Activated B cell treated with CpG ODN at 0.5 μM for 24 hours (primary cell): ENCODE measurements around the gene IFT52. TPM values are rescaled to one million over a fixed set of nuclear protein-coding genes. Genes with fewer than 3 reads are reported as not detected.
"Not testable (repeated sequence)": the region's sequence is repeated elsewhere in the genome, so short reads cannot be mapped to it uniquely, and the experiment has no call there.

Source experiments
- ATAC-seq: fragments of 200-7000 bp; cut with Tn5 transposase; one replicate; pipeline ENCODE4 v1.10.0; 2021; ENCODE audit warnings: low read depth, mild to moderate bottlenecking, moderate library complexity
- CTCF ChIA-PET: fragments of 350-600 bp; sonication (Branson Sonifier 250); formaldehyde crosslinking; loops from one replicate; lab custom pipeline; 2021; ENCODE audit warnings: antibody characterized with exemption; lab: Charles Lee
- POLR2A ChIA-PET: fragments of 350-600 bp; sonication (Branson Sonifier 250); formaldehyde crosslinking; loops from one replicate; lab custom pipeline; 2021; ENCODE audit warnings: antibody characterized with exemption; lab: Charles Lee
- DNase-seq: peaks from one replicate; pipeline ENCODE4 v3.0.0; 2022
- H3K27ac Mint-ChIP-seq: one replicate; pipeline ENCODE4 v1.8.0; 2020; ENCODE audit warnings: mixed read lengths
- H3K27me3 Mint-ChIP-seq: one replicate; pipeline ENCODE4 v1.8.0; 2021; ENCODE audit warnings: mixed read lengths
- H3K36me3 Mint-ChIP-seq: one replicate; pipeline ENCODE4 v1.8.0; 2021; ENCODE audit warnings: low read depth, mixed read lengths
- H3K4me1 Mint-ChIP-seq: one replicate; pipeline ENCODE4 v1.8.0; 2021; ENCODE audit warnings: mixed read lengths
- H3K4me3 Mint-ChIP-seq: one replicate; pipeline ENCODE4 v1.8.0; 2020; ENCODE audit warnings: mild to moderate bottlenecking, mixed read lengths
- H3K9me3 Mint-ChIP-seq: one replicate; pipeline ENCODE4 v1.8.0; 2020; ENCODE audit warnings: mixed read lengths
- CTCF ChIP-seq: fragments of 200-600 bp; IDR thresholded peaks from one replicate; pipeline ENCODE4 v1.8.0; 2022; ENCODE audit warnings: antibody characterized with exemption, mild to moderate bottlenecking
- intact Hi-C: fragments of 100-400 bp; cut with micrococcal nuclease; formaldehyde crosslinking; loops from one replicate; pipeline ENCODE4 v1.15.1; 2024
- total RNA-seq: library from RNA; stranded (reverse); gene quantifications from 2 replicates; pipeline ENCODE4 v1.2.3, GENCODE V29; 2022

The IFT52 gene
- total RNA-seq, 1 donor from 2014 or later = 18.7 TPM

- Mint-ChIP-seq H3K27ac (no peak overlapping the region), H3K36me3 (peaks cover 49% of the 10 kb centered on the region), H3K4me1 (no peaks in the 10 kb centered on the region), H3K9me3 (no peaks in the 10 kb centered on the region), H3K4me3 (no peak overlapping the region), H3K27me3 (no peaks in the 10 kb centered on the region)
- CTCF ChIA-PET = no interaction called here
- POLR2A ChIA-PET = no interaction called here
- ATAC-seq (no peak), DNase-seq (no peak)
- no peak for TF ChIP-seq CTCF
- intact Hi-C loops = no loop called here
Observed at GRCh38 chr20:43603124-43603523, 12.4 kb downstream of the IFT52 start.

GRCh38 chr20:43605715-43606114 lies 15.0 kb downstream of the IFT52 start:
- no peaks in the 10 kb centered on the region for H3K4me1 Mint-ChIP-seq
- peaks cover 35% of the 10 kb centered on the region for H3K36me3 Mint-ChIP-seq
- ChIA-PET POLR2A (interaction anchor here (1.3 kb wide), 1 partner anchor 15 kb away, joined by 3 read pairs; the partner anchor contains the start of gene IFT52), CTCF (no interaction called here)
- no peak for TF ChIP-seq CTCF
- ATAC-seq = no peak
- no peak overlapping the region for H3K4me3 Mint-ChIP-seq
- DNase-seq = no peak
- no peak overlapping the region for H3K27ac Mint-ChIP-seq
- intact Hi-C loops = no loop called here
- no peaks in the 10 kb centered on the region for H3K9me3 Mint-ChIP-seq
- H3K27me3 Mint-ChIP-seq = no peaks in the 10 kb centered on the region

GRCh38 chr20:43607278-43607677 lies 16.5 kb downstream of the IFT52 start:
- CTCF ChIA-PET = not testable (repeated sequence)

GRCh38 chr20:43631598-43631997 lies 40.9 kb downstream of the IFT52 start:
- peaks cover 40% of the 10 kb centered on the region for H3K36me3 Mint-ChIP-seq
- H3K9me3 Mint-ChIP-seq = no peaks in the 10 kb centered on the region
- ATAC-seq = no peak
- H3K4me3 Mint-ChIP-seq = no peak overlapping the region
- intact Hi-C loops = no loop called here
- no peak for TF ChIP-seq CTCF
- ChIA-PET CTCF (no interaction called here), POLR2A (interaction anchor here (0.6 kb wide), 1 partner anchor 37 kb away, joined by 8 read pairs; no protein-coding TSS in a partner anchor)
- no peaks in the 10 kb centered on the region for H3K4me1 Mint-ChIP-seq
- H3K27ac Mint-ChIP-seq = no peak overlapping the region
- DNase-seq = no peak
- H3K27me3 Mint-ChIP-seq = no peaks in the 10 kb centered on the region

More at GRCh38 chr20:43607278-43607677, 16.5 kb downstream of the IFT52 start:
- DNase-seq, intact Hi-C loops, ATAC-seq, H3K9me3 Mint-ChIP-seq, H3K4me1 Mint-ChIP-seq, H3K27me3 Mint-ChIP-seq, POLR2A ChIA-PET, H3K27ac Mint-ChIP-seq, H3K4me3 Mint-ChIP-seq: not testable (repeated sequence)
- peaks cover 41% of the 10 kb centered on the region for H3K36me3 Mint-ChIP-seq

GRCh38 chr20:43636429-43636828 lies 45.7 kb downstream of the IFT52 start:
- DNase-seq (no peak), ATAC-seq (no peak)
- CTCF ChIA-PET = no interaction called here
- Mint-ChIP-seq H3K27ac (no peak overlapping the region), H3K36me3 (peaks cover 40% of the 10 kb centered on the region), H3K4me1 (no peaks in the 10 kb centered on the region), H3K4me3 (no peak overlapping the region), H3K27me3 (no peaks in the 10 kb centered on the region), H3K9me3 (no peaks in the 10 kb centered on the region)
- POLR2A ChIA-PET = no interaction called here
- TF ChIP-seq CTCF = no peak
- intact Hi-C loops = no loop called here

GRCh38 chr20:43642548-43642947 lies 51.8 kb downstream of the IFT52 start:
- Mint-ChIP-seq H3K36me3 (peaks cover 48% of the 10 kb centered on the region), H3K4me3 (no peak overlapping the region), H3K27me3 (no peaks in the 10 kb centered on the region), H3K27ac (no peak overlapping the region), H3K4me1 (no peaks in the 10 kb centered on the region), H3K9me3 (no peaks in the 10 kb centered on the region)
- POLR2A ChIA-PET = no interaction called here
- ATAC-seq (no peak), DNase-seq (no peak)
- CTCF ChIA-PET = no interaction called here
- no peak for TF ChIP-seq CTCF
- intact Hi-C loops = no loop called here
